ENCODE results near the gene KCTD10. TPM values are rescaled to one million over a fixed set of nuclear protein-coding genes. Genes with fewer than 3 reads are reported as not detected.

KCTD10 gene
- total and polyA plus RNA-seq, 2 of the 13 experiments (the other 11 are each of a cell fraction or from before 2014, with no cell fraction given) = 6.9 to 25.4 TPM

- TF ChIP-seq, protein P1, sequence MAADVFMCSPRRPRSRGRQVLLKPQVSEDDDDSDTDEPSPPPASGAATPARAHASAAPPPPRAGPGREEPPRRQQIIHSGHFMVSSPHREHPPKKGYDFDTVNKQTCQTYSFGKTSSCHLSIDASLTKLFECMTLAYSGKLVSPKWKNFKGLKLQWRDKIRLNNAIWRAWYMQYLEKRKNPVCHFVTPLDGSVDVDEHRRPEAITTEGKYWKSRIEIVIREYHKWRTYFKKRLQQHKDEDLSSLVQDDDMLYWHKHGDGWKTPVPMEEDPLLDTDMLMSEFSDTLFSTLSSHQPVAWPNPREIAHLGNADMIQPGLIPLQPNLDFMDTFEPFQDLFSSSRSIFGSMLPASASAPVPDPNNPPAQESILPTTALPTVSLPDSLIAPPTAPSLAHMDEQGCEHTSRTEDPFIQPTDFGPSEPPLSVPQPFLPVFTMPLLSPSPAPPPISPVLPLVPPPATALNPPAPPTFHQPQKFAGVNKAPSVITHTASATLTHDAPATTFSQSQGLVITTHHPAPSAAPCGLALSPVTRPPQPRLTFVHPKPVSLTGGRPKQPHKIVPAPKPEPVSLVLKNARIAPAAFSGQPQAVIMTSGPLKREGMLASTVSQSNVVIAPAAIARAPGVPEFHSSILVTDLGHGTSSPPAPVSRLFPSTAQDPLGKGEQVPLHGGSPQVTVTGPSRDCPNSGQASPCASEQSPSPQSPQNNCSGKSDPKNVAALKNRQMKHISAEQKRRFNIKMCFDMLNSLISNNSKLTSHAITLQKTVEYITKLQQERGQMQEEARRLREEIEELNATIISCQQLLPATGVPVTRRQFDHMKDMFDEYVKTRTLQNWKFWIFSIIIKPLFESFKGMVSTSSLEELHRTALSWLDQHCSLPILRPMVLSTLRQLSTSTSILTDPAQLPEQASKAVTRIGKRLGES (CRISPR knock-in tag; IDR thresholded peaks at IDR 0.05; ENCODE audit: borderline replicate concordance) = no peak
- TF ChIP-seq, protein P2, sequence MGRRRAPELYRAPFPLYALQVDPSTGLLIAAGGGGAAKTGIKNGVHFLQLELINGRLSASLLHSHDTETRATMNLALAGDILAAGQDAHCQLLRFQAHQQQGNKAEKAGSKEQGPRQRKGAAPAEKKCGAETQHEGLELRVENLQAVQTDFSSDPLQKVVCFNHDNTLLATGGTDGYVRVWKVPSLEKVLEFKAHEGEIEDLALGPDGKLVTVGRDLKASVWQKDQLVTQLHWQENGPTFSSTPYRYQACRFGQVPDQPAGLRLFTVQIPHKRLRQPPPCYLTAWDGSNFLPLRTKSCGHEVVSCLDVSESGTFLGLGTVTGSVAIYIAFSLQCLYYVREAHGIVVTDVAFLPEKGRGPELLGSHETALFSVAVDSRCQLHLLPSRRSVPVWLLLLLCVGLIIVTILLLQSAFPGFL (CRISPR knock-in tag; IDR thresholded peaks at IDR 0.05) = no peak
These were observed 33.1 kb upstream of the KCTD10 start (continued) for GRCh38 chr12:109510196-109510595.

- no peak for ATAC-seq
- no peaks in the 10 kb centered on the region for H3K9me3 ChIP-seq (ENCODE audit: low read length)
- intact Hi-C loops (cut with micrococcal nuclease; ENCODE audit: unreplicated experiment) = no loop called here
- no peaks in the 10 kb centered on the region for H4K20me1 ChIP-seq (ENCODE audit: insufficient read depth, low read length)
- H3K9ac ChIP-seq (ENCODE audit: insufficient read depth, low read depth, low read length) = no peak overlapping the region
- ChIA-PET CTCF (ENCODE audit: low intra/inter-chr PET ratio, low total read pairs) (no interaction called here), POLR2A (no interaction called here)
- FAIRE-seq = no peak
- DNase-seq (ENCODE audit: low spot score) = no peak
- H3K36me3 ChIP-seq (replicated peaks in 1 of 2; ENCODE audit: control insufficient read depth in 1 of 2, insufficient read depth in 2 of 2, low read length in 2 of 2) = peaks cover 28 to 70% of the 10 kb centered on the region in 2 experiments; a peak in 4 of 5 replicates
- no CpG with 5 or more reads among the region's 1 CpG for WGBS (ENCODE audit: low lambda C conversion rate)
- TF ChIP-seq AKAP8 (CRISPR knock-in tag; IDR thresholded peaks at IDR 0.05) (no peak), HHEX (CRISPR knock-in tag; IDR thresholded peaks at IDR 0.05) (no peak), ZNF138 (CRISPR knock-in tag; IDR thresholded peaks at IDR 0.05; ENCODE audit: low read depth) (no peak), PRMT3 (CRISPR knock-in tag; IDR thresholded peaks at IDR 0.05; ENCODE audit: borderline replicate concordance, low read depth) (no peak), ZSCAN29 (CRISPR knock-in tag; conservative IDR thresholded peaks at IDR 0.05) (no peak), NCOA1 (CRISPR knock-in tag; IDR thresholded peaks at IDR 0.05) (no peak), ZFP82 (CRISPR knock-in tag; IDR thresholded peaks at IDR 0.05; ENCODE audit: borderline replicate concordance) (no peak), ZNF510 (CRISPR knock-in tag; IDR thresholded peaks at IDR 0.05; ENCODE audit: low read depth) (no peak), FOSL2 (CRISPR knock-in tag; IDR thresholded peaks at IDR 0.05) (no peak)
- TF ChIP-seq, protein P3, sequence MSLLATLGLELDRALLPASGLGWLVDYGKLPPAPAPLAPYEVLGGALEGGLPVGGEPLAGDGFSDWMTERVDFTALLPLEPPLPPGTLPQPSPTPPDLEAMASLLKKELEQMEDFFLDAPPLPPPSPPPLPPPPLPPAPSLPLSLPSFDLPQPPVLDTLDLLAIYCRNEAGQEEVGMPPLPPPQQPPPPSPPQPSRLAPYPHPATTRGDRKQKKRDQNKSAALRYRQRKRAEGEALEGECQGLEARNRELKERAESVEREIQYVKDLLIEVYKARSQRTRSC (CRISPR knock-in tag; IDR thresholded peaks at IDR 0.05; ENCODE audit: low read depth) = no peak
- H3K4me2 ChIP-seq (ENCODE audit: low read depth, low read length) = no peak overlapping the region
- no peak overlapping the region for H2AFZ ChIP-seq (ENCODE audit: low read length)
- H3K4me3 ChIP-seq (replicated peaks in 1 of 3; ENCODE audit: insufficient read depth in 1 of 3, low read depth in 2 of 3, low read length in 3 of 3) = no peak overlapping the region
- H3K79me2 ChIP-seq (ENCODE audit: insufficient read depth, low read length) = no peaks in the 10 kb centered on the region
- BruUV-seq (replicated peaks) = no TSS peak
- no peak overlapping the region for H3K27ac ChIP-seq (ENCODE audit: extremely low read length, insufficient read depth, low read length)
- in situ Hi-C loops (cut with HindIII; ENCODE audit: extremely low pct_ligation_motif_present, low pct_unique_long_range_greater_than_20kb) = no loop called here
- H3K4me1 ChIP-seq (ENCODE audit: insufficient read depth, low read length) = no peaks in the 10 kb centered on the region
- H3K27me3 ChIP-seq (ENCODE audit: control insufficient read depth in 1 of 2, insufficient read depth in 2 of 2, low read length in 2 of 2) = no peaks in the 10 kb centered on the region
These were observed 27.0 kb upstream of the KCTD10 start for GRCh38 chr12:109504068-109504467.

Measured in HepG2 (cell line).